ENCODE results near the gene LYRM2. TPM values are rescaled to one million over a fixed set of nuclear protein-coding genes. Genes with fewer than 3 reads are reported as not detected.

LYRM2 gene
- total RNA-seq, 4 donors from 2014 or later = 18.9 to 24.5 (median 19.9) TPM

DNA sequence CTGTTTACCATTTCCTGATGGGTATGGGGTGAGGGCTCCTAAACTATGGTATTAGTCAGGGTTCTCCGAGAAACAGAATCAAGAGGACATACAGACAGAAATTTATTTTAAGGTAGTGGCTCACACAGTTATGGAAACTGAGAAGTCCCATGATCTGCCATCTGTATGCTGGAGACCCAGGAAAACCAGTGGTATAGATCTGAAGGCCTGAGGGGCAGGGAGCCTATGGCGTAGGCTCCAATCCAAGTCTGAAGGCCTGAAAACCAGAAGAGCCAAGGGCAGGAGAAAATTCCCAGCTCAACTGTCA lies 112.0 kb downstream of the LYRM2 start:
- TF ChIP-seq, protein P1, sequence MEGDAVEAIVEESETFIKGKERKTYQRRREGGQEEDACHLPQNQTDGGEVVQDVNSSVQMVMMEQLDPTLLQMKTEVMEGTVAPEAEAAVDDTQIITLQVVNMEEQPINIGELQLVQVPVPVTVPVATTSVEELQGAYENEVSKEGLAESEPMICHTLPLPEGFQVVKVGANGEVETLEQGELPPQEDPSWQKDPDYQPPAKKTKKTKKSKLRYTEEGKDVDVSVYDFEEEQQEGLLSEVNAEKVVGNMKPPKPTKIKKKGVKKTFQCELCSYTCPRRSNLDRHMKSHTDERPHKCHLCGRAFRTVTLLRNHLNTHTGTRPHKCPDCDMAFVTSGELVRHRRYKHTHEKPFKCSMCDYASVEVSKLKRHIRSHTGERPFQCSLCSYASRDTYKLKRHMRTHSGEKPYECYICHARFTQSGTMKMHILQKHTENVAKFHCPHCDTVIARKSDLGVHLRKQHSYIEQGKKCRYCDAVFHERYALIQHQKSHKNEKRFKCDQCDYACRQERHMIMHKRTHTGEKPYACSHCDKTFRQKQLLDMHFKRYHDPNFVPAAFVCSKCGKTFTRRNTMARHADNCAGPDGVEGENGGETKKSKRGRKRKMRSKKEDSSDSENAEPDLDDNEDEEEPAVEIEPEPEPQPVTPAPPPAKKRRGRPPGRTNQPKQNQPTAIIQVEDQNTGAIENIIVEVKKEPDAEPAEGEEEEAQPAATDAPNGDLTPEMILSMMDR (IDR thresholded peaks at IDR 0.05) = no peak
- TF ChIP-seq POLR2A (IDR thresholded peaks at IDR 0.05; ENCODE audit: low read depth) (no peak), POLR2AphosphoS5 (IDR thresholded peaks at IDR 0.05) (no peak), EP300 (IDR thresholded peaks at IDR 0.05) (no peak)
- peaks cover 0 to 7% (median 0%) of the 10 kb centered on the region in 4 donors for H3K4me1 ChIP-seq
- no peak overlapping the region for H3K4me3 ChIP-seq
- 82% methylated on average over 2 of the region's 2 CpGs for WGBS
- intact Hi-C loops (cut with DNase I) = no loop called here
- H3K9me3 ChIP-seq = no peaks in the 10 kb centered on the region
- no peaks in the 10 kb centered on the region for H3K36me3 ChIP-seq
- DNase-seq (ENCODE audit: extremely low spot score) = no peak
- no peaks in the 10 kb centered on the region for H3K27me3 ChIP-seq
- no peak overlapping the region for H3K27ac ChIP-seq (replicated peaks in 1 of 4)

DNA sequence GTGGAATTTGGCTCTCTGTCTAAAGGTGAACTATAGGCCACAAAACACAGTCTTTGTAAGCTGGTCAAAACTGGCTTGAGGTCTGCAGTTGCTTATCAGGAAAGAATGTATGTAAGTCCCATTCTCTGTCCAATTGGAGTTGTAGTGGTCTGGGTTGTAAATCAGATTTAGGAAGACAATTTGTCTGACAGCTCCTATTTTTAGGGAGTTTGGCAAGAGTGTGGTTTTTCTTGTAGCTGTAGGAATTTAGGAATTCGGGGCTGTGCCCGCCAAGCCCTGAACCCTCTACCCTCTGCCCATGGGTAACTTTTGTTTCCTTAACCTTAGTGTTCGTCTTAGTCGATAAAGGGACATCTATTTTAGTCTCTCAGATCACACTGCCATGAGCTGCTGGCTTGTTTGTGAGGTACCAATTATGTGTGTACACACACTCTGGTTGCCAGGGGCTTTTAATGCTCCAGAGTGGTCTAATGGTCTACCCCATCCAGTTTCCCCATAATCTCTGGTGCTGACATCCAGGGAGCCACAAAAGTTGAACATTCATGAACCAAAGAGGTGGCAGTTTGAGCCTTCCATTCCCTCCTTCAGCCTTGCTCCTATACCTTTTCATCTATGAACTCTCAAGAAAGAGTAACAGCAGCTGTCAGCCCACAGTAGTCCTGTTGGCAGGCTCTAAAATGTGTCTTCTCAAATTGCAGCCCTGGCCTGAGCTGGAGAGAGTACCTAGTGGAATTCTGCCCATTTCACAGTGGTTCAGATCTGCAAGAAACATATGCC lies 112.6 kb downstream of the LYRM2 start:
- 92% methylated on average over 4 of the region's 4 CpGs for WGBS

DNA sequence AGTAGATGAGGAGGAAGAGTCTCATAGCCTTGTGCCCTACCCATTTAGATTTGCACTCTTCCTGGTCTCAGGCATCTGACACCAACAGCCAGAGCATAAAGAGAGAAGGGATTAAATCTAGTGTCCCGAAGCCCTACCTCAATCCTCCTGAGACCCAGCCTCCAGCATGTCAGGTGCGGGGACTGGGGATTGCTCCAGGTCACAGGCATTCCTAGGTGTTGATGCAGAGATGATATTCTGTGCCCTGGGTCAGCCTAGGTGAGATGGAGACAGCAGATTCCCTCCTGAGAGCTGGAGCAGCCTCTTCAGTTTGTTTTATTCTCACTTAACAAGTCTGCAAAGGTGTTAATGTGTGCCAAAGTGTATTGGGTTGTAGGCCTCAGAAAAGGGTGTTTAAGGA lies 115.8 kb downstream of the LYRM2 start:
- WGBS = 75% methylated on average over 2 of the region's 2 CpGs
- H3K4me1 ChIP-seq = peaks cover 0 to 7% (median 0%) of the 10 kb centered on the region in 4 donors

More for the DNA sequence above, 112.6 kb downstream of the LYRM2 start:
- H3K27me3 ChIP-seq = no peaks in the 10 kb centered on the region
- H3K4me3 ChIP-seq = no peak overlapping the region
- no peak overlapping the region for H3K27ac ChIP-seq (replicated peaks in 1 of 4)
- no peak for DNase-seq (ENCODE audit: extremely low spot score)
- H3K9me3 ChIP-seq = no peaks in the 10 kb centered on the region
- TF ChIP-seq EP300 (IDR thresholded peaks at IDR 0.05) = no peak
- TF ChIP-seq, protein P1 (IDR thresholded peaks at IDR 0.05) = no peak
- TF ChIP-seq POLR2AphosphoS5 (IDR thresholded peaks at IDR 0.05) = no peak
- TF ChIP-seq POLR2A (IDR thresholded peaks at IDR 0.05; ENCODE audit: low read depth) = no peak
- intact Hi-C loops (cut with DNase I) = no loop called here
- H3K4me1 ChIP-seq = peaks cover 0 to 7% (median 0%) of the 10 kb centered on the region in 4 donors
- H3K36me3 ChIP-seq = no peaks in the 10 kb centered on the region

DNA sequence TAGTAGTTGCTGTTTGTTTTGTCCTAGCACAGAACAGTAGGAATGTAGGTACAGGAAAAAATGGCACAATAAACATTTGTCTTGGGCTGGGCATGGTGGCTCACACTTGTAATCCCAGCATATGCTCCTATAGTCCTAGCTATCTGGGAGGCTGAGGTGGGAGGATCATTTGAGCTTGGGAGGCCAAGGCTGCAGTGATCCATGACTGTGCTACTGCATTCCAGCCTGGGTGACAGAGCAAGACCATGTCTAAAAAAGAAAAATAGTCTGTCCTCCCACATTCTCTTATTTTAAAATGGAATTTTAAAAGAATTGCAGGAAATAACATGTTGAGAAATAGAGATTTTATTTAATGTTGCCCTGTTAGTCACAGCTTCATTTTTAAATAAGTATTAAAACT lies 117.8 kb downstream of the LYRM2 start:
- no peak for DNase-seq (ENCODE audit: extremely low spot score)
- no peak for TF ChIP-seq EP300 (IDR thresholded peaks at IDR 0.05)
- TF ChIP-seq POLR2AphosphoS5 (IDR thresholded peaks at IDR 0.05) = no peak
- TF ChIP-seq, protein P1 (IDR thresholded peaks at IDR 0.05) = no peak
- TF ChIP-seq POLR2A (IDR thresholded peaks at IDR 0.05; ENCODE audit: low read depth) = no peak
- H3K9me3 ChIP-seq = no peaks in the 10 kb centered on the region
- H3K27ac ChIP-seq (replicated peaks in 1 of 4) = no peak overlapping the region
- peaks cover 0 to under 1% (median 0%) of the 10 kb centered on the region in 4 donors for H3K4me1 ChIP-seq
- H3K36me3 ChIP-seq = no peaks in the 10 kb centered on the region
- intact Hi-C loops (cut with DNase I) = no loop called here
- H3K4me3 ChIP-seq = no peak overlapping the region
- no peaks in the 10 kb centered on the region for H3K27me3 ChIP-seq

More for the DNA sequence above, 115.8 kb downstream of the LYRM2 start:
- H3K9me3 ChIP-seq = no peaks in the 10 kb centered on the region
- H3K27ac ChIP-seq (replicated peaks in 1 of 4) = no peak overlapping the region
- no peak overlapping the region for H3K4me3 ChIP-seq
- DNase-seq (ENCODE audit: extremely low spot score) = no peak
- intact Hi-C loops (cut with DNase I) = no loop called here
- no peaks in the 10 kb centered on the region for H3K27me3 ChIP-seq
- TF ChIP-seq POLR2AphosphoS5 (IDR thresholded peaks at IDR 0.05) (no peak), EP300 (IDR thresholded peaks at IDR 0.05) (no peak), POLR2A (IDR thresholded peaks at IDR 0.05; ENCODE audit: low read depth) (no peak)
- TF ChIP-seq, protein P1 (IDR thresholded peaks at IDR 0.05) = no peak
- no peaks in the 10 kb centered on the region for H3K36me3 ChIP-seq
